Skin of body (tissue), 2 donors: ENCODE data around the gene RASGEF1C. TPM values are rescaled to one million over a fixed set of nuclear protein-coding genes. Genes with fewer than 3 reads are reported as not detected.

Experiments
- DNase-seq: peaks from one replicate; lab custom pipeline; 2025; lab: John Stamatoyannopoulos, UW
- total RNA-seq: library from RNA; depleted of rRNA; stranded (reverse); fragments of >200 nt; gene quantifications from one replicate; pipeline ENCODE4 v1.2.3, GENCODE V29; 2014

The RASGEF1C gene
- total RNA-seq, 1 donor from 2014 or later, result 0.79 TPM

DNA sequence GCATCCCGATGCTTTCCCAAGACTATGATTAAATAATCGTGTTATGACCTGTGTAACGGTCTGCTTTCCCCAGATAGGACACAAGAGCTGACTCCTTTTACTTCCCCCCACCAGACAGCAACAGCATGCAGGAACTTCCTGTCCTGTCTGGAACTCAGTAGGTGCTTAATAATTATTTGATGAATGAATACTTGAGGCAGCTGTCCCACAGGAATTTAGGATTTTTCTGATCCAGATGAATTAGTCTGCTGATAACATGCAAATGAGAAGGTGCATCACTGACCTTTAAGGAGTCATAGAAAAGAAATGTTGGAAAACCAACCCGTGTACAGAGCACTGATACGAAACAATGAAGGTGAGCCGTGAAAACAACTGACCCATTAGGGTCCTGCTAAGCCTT is 149.7 kb downstream of the RASGEF1C start:
- no peak for DNase-seq

DNA sequence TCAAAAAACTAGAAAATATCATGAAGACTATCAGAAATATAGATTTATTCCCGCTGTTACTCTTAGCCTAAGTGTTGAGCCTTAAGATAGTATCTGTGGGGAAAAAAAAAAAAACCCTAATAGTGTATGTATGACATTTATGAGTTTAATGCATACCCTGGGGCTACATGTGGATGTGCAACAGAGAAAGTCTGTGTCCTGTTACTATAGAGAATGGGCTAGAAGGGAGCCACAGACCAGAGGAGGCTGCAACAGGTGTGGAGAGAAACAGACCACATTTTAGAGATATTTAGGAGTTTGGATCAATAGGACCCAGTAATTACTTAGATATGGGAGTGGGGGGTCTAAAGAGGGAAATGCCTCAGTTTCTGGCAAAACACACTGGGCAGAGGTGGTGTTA is 152.9 kb downstream of the RASGEF1C start:
- DNase-seq, result no peak

DNA sequence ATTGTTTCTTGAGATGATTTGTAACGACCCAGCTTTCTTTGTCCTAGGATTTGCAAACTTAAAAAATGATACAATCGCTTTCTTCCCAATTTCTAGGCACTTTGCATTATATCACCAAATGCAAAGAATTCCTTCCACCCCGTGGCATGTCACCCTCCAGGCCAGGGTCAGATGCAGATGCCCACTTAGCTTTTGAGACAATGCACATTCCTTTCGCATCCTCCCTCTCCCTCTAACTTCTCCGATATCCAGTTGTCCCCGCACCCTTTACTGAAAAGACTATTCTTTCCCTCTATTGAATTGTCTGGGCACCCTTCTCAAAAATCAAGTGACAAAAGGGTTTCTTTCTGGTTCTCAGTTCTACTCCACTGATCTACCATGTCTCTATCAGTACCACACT is 154.8 kb downstream of the RASGEF1C start:
- no peak for DNase-seq

DNA sequence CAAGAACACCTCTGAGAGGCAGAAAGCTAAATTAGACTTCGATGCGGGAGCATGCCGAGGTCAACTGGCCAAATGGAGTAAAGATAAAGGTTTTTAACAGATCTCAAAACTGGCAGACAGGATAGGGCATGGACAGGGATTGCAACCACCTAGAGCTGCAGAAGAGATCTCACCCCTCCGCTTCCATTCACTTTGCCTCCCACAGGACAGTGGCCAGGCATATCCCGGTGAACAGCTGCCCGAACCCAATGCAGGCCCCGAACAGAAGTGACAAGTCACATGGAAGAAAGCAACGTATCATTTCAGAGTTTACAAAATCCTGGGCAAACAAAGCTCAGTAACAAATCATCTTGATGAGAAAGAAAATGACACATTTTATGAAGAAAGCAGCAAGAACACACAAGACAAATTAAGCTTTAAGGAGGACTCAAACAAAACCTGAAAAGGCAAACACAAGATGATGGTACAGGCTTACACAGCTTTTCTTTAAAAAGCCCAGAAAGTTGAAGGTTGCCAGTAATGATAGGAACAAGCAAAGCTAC is 155.9 kb downstream of the RASGEF1C start:
- DNase-seq, result no peak

DNA sequence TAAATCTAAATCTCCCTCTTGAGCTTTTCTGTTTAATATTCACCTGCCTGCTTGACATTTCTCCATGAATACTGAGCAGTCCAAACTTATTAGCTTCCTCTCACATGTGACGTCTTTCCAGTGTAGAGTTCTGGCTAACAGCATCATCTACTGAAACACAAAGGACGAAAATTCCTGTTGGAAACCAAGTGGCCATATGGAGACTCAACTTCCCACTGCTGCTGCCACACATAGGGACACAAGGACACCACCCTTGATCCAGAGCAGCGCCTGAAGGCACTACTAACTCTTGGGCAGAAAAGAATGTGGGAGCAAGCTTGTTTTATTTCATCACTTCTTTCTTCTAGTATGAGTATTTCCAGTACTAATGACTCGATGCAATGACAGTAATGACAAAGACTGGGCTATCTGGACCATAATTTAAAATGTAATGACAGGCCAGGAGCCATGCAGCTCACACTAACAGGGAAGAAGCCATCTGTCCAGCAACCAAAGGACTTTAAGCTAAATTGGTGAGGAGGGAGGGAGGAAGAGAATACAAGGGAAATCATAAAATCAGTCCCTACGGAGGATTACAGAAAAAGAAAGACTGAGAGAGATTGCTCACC is 156.7 kb downstream of the RASGEF1C start:
- no peak for DNase-seq

Other genes with a start within 250 kb of the RASGEF1C start
- gene RNF130, start 137.5 kb downstream of the RASGEF1C start, total RNA-seq, result 32.4 TPM
- gene MAPK9, start 82.9 kb upstream of the RASGEF1C start, total RNA-seq, result 18.8 TPM
- gene GFPT2, start 144.1 kb upstream of the RASGEF1C start, total RNA-seq, result 7.5 TPM